B cell (primary cell): ENCODE results near the gene THSD4. TPM values are rescaled to one million over a fixed set of nuclear protein-coding genes. Genes with fewer than 3 reads are reported as not detected.

Experiments
- ATAC-seq: fragments of 200-7000 bp; cut with Tn5 transposase; one replicate; pipeline ENCODE4 v1.10.0; 2021; ENCODE audit warnings: low read depth, mild to moderate bottlenecking, moderate number of reproducible peaks, moderate library complexity
- CTCF ChIA-PET: fragments of 350-600 bp; sonication (Branson Sonifier 250); formaldehyde crosslinking; loops from one replicate; lab custom pipeline; 2021; ENCODE audit warnings: antibody characterized with exemption, inconsistent platforms; lab: Charles Lee
- POLR2A ChIA-PET: fragments of 350-600 bp; sonication (Branson Sonifier 250); formaldehyde crosslinking; loops from one replicate; lab custom pipeline; 2021; ENCODE audit warnings: antibody characterized with exemption; lab: Charles Lee
- DNase-seq: peaks from one replicate; pipeline ENCODE4 v3.0.0; 2013
- H2AFZ ChIP-seq: 2 replicates; pipeline ENCODE4 v1.6.1; 2012; ENCODE audit warnings: mild to moderate bottlenecking, low read depth, low read length; ENCODE audit not compliant: insufficient read depth, poor library complexity, severe bottlenecking
- H3K27ac ChIP-seq, 2 donors: 1 replicate in 1 of 2; 2 replicates in 1 of 2; pipeline ENCODE4 v1.5.1; 2012 to 2013; ENCODE audit warnings: low read length in 2 of 2, mild to moderate bottlenecking in 2 of 2, moderate library complexity in 1 of 2
- H3K27me3 ChIP-seq, 4 experiments: fragments of 200-600 bp in 1 of 4; sonication (generic) in 1 of 4; replicated peaks in 1 of 4; 1 replicate in 2 of 4; 2 replicates in 2 of 4; pipeline versions ENCODE4 v1.6.1 to v1.7.0; 2013 to 2016; ENCODE audit warnings: low read length in 3 of 4, mild to moderate bottlenecking in 2 of 4, mixed read lengths in 1 of 4, moderate library complexity in 1 of 4; ENCODE audit not compliant: insufficient read depth in 4 of 4, control insufficient read depth in 3 of 4; ENCODE audit errors: control extremely low read depth in 1 of 4
- H3K36me3 ChIP-seq, 2 experiments: replicated peaks in 1 of 2; 1 replicate in 1 of 2; 2 replicates in 1 of 2; pipeline versions ENCODE4 v1.6.1 to v1.7.1; 2013; ENCODE audit warnings: low read length in 1 of 2; ENCODE audit not compliant: insufficient read depth in 2 of 2, control insufficient read depth in 1 of 2; ENCODE audit errors: control extremely low read depth in 1 of 2, extremely low read depth in 1 of 2
- H3K4me1 ChIP-seq, 2 donors: fragments of 200-600 bp in 1 of 2; sonication (generic) in 1 of 2; 1 replicate in 1 of 2; 2 replicates in 1 of 2; pipeline versions ENCODE4 v1.5.1 to v1.6.1; 2013 to 2017; ENCODE audit warnings: low read length in 2 of 2; ENCODE audit not compliant: control insufficient read depth in 2 of 2, insufficient read depth in 2 of 2
- H3K4me2 ChIP-seq: replicated peaks from 2 replicates; pipeline ENCODE3; 2012; ENCODE audit warnings: mild to moderate bottlenecking, low read depth, low read length; ENCODE audit not compliant: poor library complexity, severe bottlenecking
- H3K4me3 ChIP-seq, 5 experiments: fragments of 200-600 bp in 1 of 5; sonication (generic) in 1 of 5; 1 replicate in 3 of 5; 2 replicates in 2 of 5; pipeline versions ENCODE4 v1.5.1 to v1.7.0; 2011 to 2016; ENCODE audit warnings: low read length in 4 of 5, mild to moderate bottlenecking in 4 of 5, low read depth in 2 of 5, control low read depth in 1 of 5, moderate library complexity in 1 of 5; ENCODE audit not compliant: insufficient read depth in 1 of 5; ENCODE audit errors: control extremely low read depth in 1 of 5, extremely low read depth in 1 of 5
- H3K79me2 ChIP-seq: fragments of 200-600 bp; sonication (generic); one replicate; pipeline ENCODE4 v1.6.0; 2016; ENCODE audit warnings: low read length; ENCODE audit not compliant: control insufficient read depth, insufficient read depth
- H3K9ac ChIP-seq: fragments of 200-600 bp; sonication (generic); 2 replicates; pipeline ENCODE4 v1.6.1; 2017; ENCODE audit warnings: mild to moderate bottlenecking, low read length, moderate library complexity
- H3K9me3 ChIP-seq, 3 donors: one replicate each; pipeline versions ENCODE4 v1.6.1 to v1.7.1; 2013; ENCODE audit warnings: low read length in 2 of 3; ENCODE audit not compliant: control insufficient read depth in 2 of 3, insufficient read depth in 1 of 3; ENCODE audit errors: control extremely low read depth in 1 of 3
- H4K20me1 ChIP-seq: 2 replicates; pipeline ENCODE4 v1.6.0; 2012; ENCODE audit warnings: mild to moderate bottlenecking, low read length; ENCODE audit not compliant: insufficient read depth, control insufficient read depth, poor library complexity, severe bottlenecking
- H3K27ac Mint-ChIP-seq: one replicate; pipeline ENCODE4 v1.8.0; 2021; ENCODE audit warnings: mixed read lengths
- H3K27me3 Mint-ChIP-seq: one replicate; pipeline ENCODE4 v1.8.0; 2021; ENCODE audit warnings: mixed read lengths
- H3K4me1 Mint-ChIP-seq: one replicate; pipeline ENCODE4 v1.8.0; 2021; ENCODE audit warnings: mixed read lengths
- H3K4me3 Mint-ChIP-seq: one replicate; pipeline ENCODE4 v1.8.0; 2021; ENCODE audit warnings: mixed read lengths
- H3K9me3 Mint-ChIP-seq: one replicate; pipeline ENCODE4 v1.8.0; 2022; ENCODE audit warnings: mixed read lengths; ENCODE audit not compliant: insufficient read depth
- CTCF ChIP-seq: fragments of 200-600 bp; IDR thresholded peaks from one replicate; pipeline ENCODE4 v1.8.0; 2022; ENCODE audit warnings: antibody characterized with exemption, mild to moderate bottlenecking
- EZH2 ChIP-seq: IDR thresholded peaks from 2 replicates; pipeline ENCODE4 v1.6.1; 2012; ENCODE audit warnings: borderline replicate concordance, low read depth, mild to moderate bottlenecking, moderate library complexity, low read length; ENCODE audit not compliant: insufficient read depth, poor library complexity, severe bottlenecking
- WGBS: methylation state at CpG from one replicate; pipeline ENCODE4 v1.1.5; 2013; ENCODE audit warnings: missing lambda C conversion rate; ENCODE audit not compliant: insufficient coverage; 5-methylcytosine and 5-hydroxymethylcytosine counted together
- intact Hi-C: fragments of 100-400 bp; cut with micrococcal nuclease; formaldehyde crosslinking; loops from one replicate; pipeline ENCODE4 v1.10.0; 2022
- polyA plus RNA-seq: library from polyadenylated mRNA; depleted of rRNA; stranded (reverse); fragments of >200 nt; gene quantifications from 2 replicates; pipeline ENCODE4 v1.2.3, GENCODE V29; 2012
- total RNA-seq, 2 donors: library from RNA; stranded (reverse); fragments of 120-200 nt in 1 of 2; gene quantifications; 1 replicate in 1 of 2; 2 replicates in 1 of 2; pipeline versions ENCODE4 v1.2.3 to v1.2.4, GENCODE V29; 2013 to 2022

The THSD4 gene
- total and polyA plus RNA-seq, 2 donors (not counting 1 experiment from before 2014, with no cell fraction given), result not detected

GRCh38 chr15:71128939-71129562 is 13.8 kb downstream of the THSD4 start:
- Mint-ChIP-seq H3K4me3 (no peak overlapping the region), H3K4me1 (no peaks in the 10 kb centered on the region), H3K27me3 (peaks cover 4% of the 10 kb centered on the region), H3K9me3 (no peaks in the 10 kb centered on the region), H3K27ac (no peak overlapping the region)
- Histone ChIP-seq H3K36me3 (no peaks in the 10 kb centered on the region), H3K9me3 (no peaks in the 10 kb centered on the region), H3K4me1 (no peaks in the 10 kb centered on the region), H3K9ac (no peak overlapping the region), H3K4me3 (no peak overlapping the region), H3K27ac (no peak overlapping the region), H4K20me1 (no peaks in the 10 kb centered on the region), H2AFZ (no peak overlapping the region), H3K79me2 (no peaks in the 10 kb centered on the region), H3K4me2 (no peak overlapping the region), H3K27me3 (peaks cover 0 to 2% (median 0%) of the 10 kb centered on the region in 4 experiments)
- intact Hi-C loops, result no loop called here
- POLR2A ChIA-PET, result no interaction called here
- ATAC-seq, result no peak
- TF ChIP-seq EZH2 (no peak), CTCF (no peak)
- no peak for DNase-seq
- 80% methylated on average over 5 of the region's 6 CpGs for WGBS
- CTCF ChIA-PET, result interaction anchor here (0.6 kb wide), 1 partner anchor 1725 kb away, joined by 3 read pairs; no protein-coding TSS in a partner anchor

DNA sequence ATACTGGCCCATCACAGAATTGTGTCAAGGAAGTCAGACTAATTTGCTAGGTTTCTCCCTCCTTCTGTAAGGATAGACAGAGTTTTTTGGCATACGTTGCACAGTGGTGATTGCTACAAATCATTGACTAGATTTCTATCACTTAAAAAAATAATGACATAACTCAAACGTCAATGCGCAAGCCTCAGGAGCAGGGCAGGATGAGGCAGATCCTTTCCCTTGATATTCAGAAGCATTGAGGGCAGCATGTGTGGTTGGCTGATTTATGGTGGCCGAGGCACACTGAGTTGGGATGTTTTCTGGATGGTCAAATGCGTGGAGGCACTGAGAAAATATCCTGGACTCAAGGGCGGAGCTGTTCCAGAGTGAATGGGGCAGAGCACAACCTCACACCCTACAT is 14.4 kb downstream of the THSD4 start:
- Mint-ChIP-seq H3K27ac (no peak overlapping the region), H3K9me3 (no peaks in the 10 kb centered on the region), H3K27me3 (peaks cover 4% of the 10 kb centered on the region), H3K4me1 (no peaks in the 10 kb centered on the region), H3K4me3 (no peak overlapping the region)
- ChIA-PET POLR2A (no interaction called here), CTCF (no interaction called here)
- no peaks in the 10 kb centered on the region for H3K9me3 ChIP-seq
- no peak overlapping the region for H2AFZ ChIP-seq
- H3K27ac ChIP-seq, result no peak overlapping the region
- peaks cover 0 to 2% (median 0%) of the 10 kb centered on the region in 4 experiments for H3K27me3 ChIP-seq
- WGBS, result no CpG with 5 or more reads among the region's 6 CpGs
- H3K4me2 ChIP-seq, result no peak overlapping the region
- ATAC-seq (no peak), DNase-seq (no peak)
- intact Hi-C loops, result no loop called here
- H3K36me3 ChIP-seq, result no peaks in the 10 kb centered on the region
- no peaks in the 10 kb centered on the region for H4K20me1 ChIP-seq
- no peak overlapping the region for H3K4me3 ChIP-seq
- H3K9ac ChIP-seq, result no peak overlapping the region
- no peaks in the 10 kb centered on the region for H3K79me2 ChIP-seq
- TF ChIP-seq CTCF, result no peak
- H3K4me1 ChIP-seq, result no peaks in the 10 kb centered on the region
